Osteoblast (primary cell): ENCODE measurements around the gene MRPL46. TPM values are rescaled to one million over a fixed set of nuclear protein-coding genes. Genes with fewer than 3 reads are reported as not detected.
"Not testable (repeated sequence)": the region's sequence is repeated elsewhere in the genome, so short reads cannot be mapped to it uniquely, and the experiment has no call there.

Source experiments
- DNase-seq: peaks from one replicate; pipeline ENCODE4 v3.0.0; 2011; ENCODE audit warnings: low spot score, mixed read lengths; ENCODE audit not compliant: insufficient read length; ENCODE audit errors: missing footprints
- H2AFZ ChIP-seq: 2 replicates; pipeline ENCODE4 v1.6.0; 2011; ENCODE audit warnings: mild to moderate bottlenecking, low read length
- H3K27ac ChIP-seq: 2 replicates; pipeline ENCODE4 v1.5.1; 2011; ENCODE audit warnings: mild to moderate bottlenecking, low read depth, low read length, moderate library complexity
- H3K27me3 ChIP-seq: 2 replicates; pipeline ENCODE4 v1.6.0; 2012; ENCODE audit warnings: mild to moderate bottlenecking, control low read depth, inconsistent platforms, low read length, moderate library complexity; ENCODE audit not compliant: insufficient read depth
- H3K36me3 ChIP-seq: 2 replicates; pipeline ENCODE4 v1.5.1; 2011; ENCODE audit warnings: mild to moderate bottlenecking, low read length, control low read depth, moderate library complexity; ENCODE audit not compliant: insufficient read depth
- H3K4me1 ChIP-seq: 2 replicates; pipeline ENCODE4 v1.5.1; 2011; ENCODE audit warnings: mild to moderate bottlenecking, low read length, control low read depth, moderate library complexity; ENCODE audit not compliant: insufficient read depth
- H3K4me2 ChIP-seq: 2 replicates; pipeline ENCODE4 v1.6.0; 2011; ENCODE audit warnings: mild to moderate bottlenecking, low read length; ENCODE audit not compliant: insufficient read depth
- H3K4me3 ChIP-seq: fragments of 200-600 bp; sonication (generic); 3 replicates; pipeline ENCODE4 v1.5.1; 2012; ENCODE audit warnings: mild to moderate bottlenecking, low read length, inconsistent platforms; ENCODE audit not compliant: insufficient read depth
- H3K79me2 ChIP-seq: 2 replicates; pipeline ENCODE4 v1.6.0; 2012; ENCODE audit warnings: mild to moderate bottlenecking, low read length, control low read depth, inconsistent platforms; ENCODE audit not compliant: insufficient read depth
- H3K9me3 ChIP-seq: 2 replicates; pipeline ENCODE4 v1.5.1; 2011; ENCODE audit warnings: low read depth, low read length, control low read depth
- H4K20me1 ChIP-seq: 2 replicates; pipeline ENCODE4 v1.6.0; 2012; ENCODE audit warnings: mild to moderate bottlenecking, low read length, control low read depth; ENCODE audit not compliant: insufficient read depth
- CTCF ChIP-seq: IDR thresholded peaks from 2 replicates; pipeline ENCODE4 v1.5.1; 2011; ENCODE audit warnings: mild to moderate bottlenecking, low read depth, low read length, moderate library complexity; ENCODE audit errors: extremely low read depth
- total RNA-seq: library from RNA; depleted of rRNA; stranded (reverse); fragments of >200 nt; gene quantifications from 2 replicates; pipeline ENCODE4 v1.2.3, GENCODE V29; 2012

The MRPL46 gene
- total RNA-seq, 1 donor: 11.2 TPM

DNA sequence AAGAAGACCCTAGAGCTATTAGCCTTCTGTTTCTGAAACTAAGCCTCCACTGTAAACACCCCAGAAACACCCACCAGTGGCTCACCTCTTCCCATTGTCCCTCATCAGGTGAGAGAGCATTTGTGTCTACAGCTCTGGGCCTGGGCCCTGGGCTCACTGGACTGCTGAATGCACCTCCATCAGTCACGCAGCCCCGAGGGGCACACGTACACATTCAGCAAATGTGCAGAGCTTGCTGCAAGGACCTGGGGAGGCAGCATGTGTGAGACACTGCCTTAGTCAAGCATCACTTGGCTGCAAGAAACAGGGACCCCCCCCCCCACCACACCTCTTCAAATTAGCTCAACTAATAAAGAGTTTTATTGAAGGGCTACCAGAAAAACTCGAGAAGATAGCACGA lies 29.0 kb downstream of the MRPL46 start:
- Histone ChIP-seq H3K27ac (no peak overlapping the region), H4K20me1 (no peaks in the 10 kb centered on the region), H3K4me2 (no peak overlapping the region), H3K36me3 (no peaks in the 10 kb centered on the region), H2AFZ (no peak overlapping the region), H3K79me2 (no peaks in the 10 kb centered on the region), H3K4me3 (no peak overlapping the region), H3K4me1 (no peaks in the 10 kb centered on the region), H3K9me3 (no peaks in the 10 kb centered on the region), H3K27me3 (no peaks in the 10 kb centered on the region)
- no peak for DNase-seq
- TF ChIP-seq CTCF: no peak

GRCh38 chr15:88434106-88434505 lies 33.1 kb downstream of the MRPL46 start:
- H3K4me2 ChIP-seq, H4K20me1 ChIP-seq, H3K27me3 ChIP-seq, H3K4me3 ChIP-seq, H3K9me3 ChIP-seq, H2AFZ ChIP-seq, H3K36me3 ChIP-seq, H3K27ac ChIP-seq, H3K4me1 ChIP-seq, H3K79me2 ChIP-seq, DNase-seq: not testable (repeated sequence)

- no peak overlapping the region for H3K4me3 ChIP-seq
- no peak overlapping the region for H2AFZ ChIP-seq
- no peak overlapping the region for H3K27ac ChIP-seq
- H3K4me1 ChIP-seq: no peaks in the 10 kb centered on the region
- H4K20me1 ChIP-seq: no peaks in the 10 kb centered on the region
- no peaks in the 10 kb centered on the region for H3K36me3 ChIP-seq
- H3K27me3 ChIP-seq: peaks cover 13% of the 10 kb centered on the region
- H3K4me2 ChIP-seq: no peak overlapping the region
- H3K79me2 ChIP-seq: no peaks in the 10 kb centered on the region
- DNase-seq: no peak
- no peaks in the 10 kb centered on the region for H3K9me3 ChIP-seq
- TF ChIP-seq CTCF: no peak
Measured at GRCh38 chr15:88433046-88433685, 34.0 kb downstream of the MRPL46 start.

DNA sequence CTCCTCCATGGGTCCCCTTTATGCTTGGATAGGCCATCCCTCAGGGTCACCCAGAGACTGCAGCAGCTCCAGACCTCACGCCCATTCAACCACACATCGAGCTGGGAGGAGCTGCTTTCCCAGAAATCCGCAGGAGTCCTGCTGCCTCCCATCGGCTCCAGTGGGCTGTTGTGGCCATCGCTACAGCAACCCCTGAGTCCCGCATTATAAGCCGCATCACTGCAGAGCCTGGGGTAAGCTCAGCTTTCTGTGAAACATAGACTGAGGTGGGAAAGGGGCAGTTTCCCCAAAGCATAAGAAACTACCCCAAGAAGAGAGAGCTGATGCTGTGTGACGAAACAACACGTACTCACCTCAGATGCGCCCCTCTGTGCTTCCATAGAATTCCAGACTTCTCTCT lies 35.7 kb downstream of the MRPL46 start:
- no peak overlapping the region for H3K27ac ChIP-seq
- TF ChIP-seq CTCF: no peak
- H4K20me1 ChIP-seq: no peaks in the 10 kb centered on the region

More for the DNA sequence above, 35.7 kb downstream of the MRPL46 start:
- Histone ChIP-seq H3K79me2 (no peaks in the 10 kb centered on the region), H3K9me3 (no peaks in the 10 kb centered on the region), H2AFZ (no peak overlapping the region), H3K27me3 (peaks cover 26% of the 10 kb centered on the region), H3K4me3 (no peak overlapping the region), H3K4me2 (no peak overlapping the region), H3K36me3 (no peaks in the 10 kb centered on the region), H3K4me1 (no peaks in the 10 kb centered on the region)
- DNase-seq: no peak
